Measurements from ENCODE around the gene SLC35G4. TPM values are rescaled to one million over a fixed set of nuclear protein-coding genes. Genes with fewer than 3 reads are reported as not detected.

The SLC35G4 gene
- total RNA-seq, 1 experiment from 2014 or later, result not detected

DNA sequence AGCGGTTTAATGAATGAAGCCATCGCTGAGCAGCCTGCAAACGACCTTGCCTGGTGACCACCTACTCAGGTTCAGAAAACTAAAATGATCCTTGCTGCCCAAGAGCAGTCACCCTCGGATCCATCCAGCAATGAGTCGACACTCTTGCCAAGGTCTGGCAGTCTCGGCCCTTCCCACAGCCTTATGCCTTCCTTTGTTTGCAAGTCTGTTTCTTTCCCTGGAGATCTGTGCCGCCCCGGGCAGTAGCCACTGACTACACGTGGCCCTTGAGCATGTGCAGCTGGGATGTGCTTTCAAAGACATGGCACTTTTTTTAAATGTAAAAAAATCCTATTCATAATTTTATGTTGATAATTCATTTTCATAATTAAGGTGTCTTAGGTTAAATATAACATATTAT, 37.2 kb upstream of the SLC35G4 start:
- Histone ChIP-seq H2BK20ac (ENCODE audit: low read depth, low read length, poor library complexity, severe bottlenecking) (no peak overlapping the region), H3K56ac (ENCODE audit: insufficient read length, low read depth, low read length) (no peak overlapping the region), H4K20me1 (ENCODE audit: control insufficient read depth, insufficient read depth, insufficient read length) (no peaks in the 10 kb centered on the region), H3K27ac (ENCODE audit: insufficient read length, low read depth, low read length) (no peak overlapping the region), H3K4me2 (ENCODE audit: insufficient read depth, insufficient read length, low read length) (no peak overlapping the region), H3K79me1 (ENCODE audit: insufficient read depth, low read depth, low read length, poor library complexity, severe bottlenecking) (no peaks in the 10 kb centered on the region), H2BK5ac (ENCODE audit: insufficient read length, low read length) (no peak overlapping the region), H2BK12ac (ENCODE audit: insufficient read length, low read depth, low read length) (no peak overlapping the region), H3K4ac (ENCODE audit: low read depth, low read length) (no peak overlapping the region), H3K9ac (ENCODE audit: extremely low read depth, insufficient read length, low read length) (no peak overlapping the region), H3K23ac (ENCODE audit: insufficient read length, low read depth, low read length) (no peak overlapping the region), H3K79me2 (ENCODE audit: insufficient read depth, low read length) (no peaks in the 10 kb centered on the region), H3K18ac (ENCODE audit: insufficient read length, low read depth, low read length) (no peak overlapping the region), H3K14ac (ENCODE audit: insufficient read depth, low read length) (no peak overlapping the region), H4K5ac (ENCODE audit: insufficient read length, low read depth, low read length) (no peak overlapping the region), H2BK15ac (ENCODE audit: low read depth, low read length) (no peak overlapping the region), H2BK120ac (ENCODE audit: low read depth, low read length, poor library complexity, severe bottlenecking) (no peak overlapping the region), H2AK5ac (ENCODE audit: insufficient read length, low read length) (no peak overlapping the region), H4K8ac (replicated peaks; ENCODE audit: insufficient read length, low read depth, low read length) (no peak overlapping the region), H3K4me1 (ENCODE audit: insufficient read depth, low read length) (no peaks in the 10 kb centered on the region), H2AFZ (ENCODE audit: low read length) (no peak overlapping the region), H3K9me3 (ENCODE audit: control insufficient read depth, low read depth, low read length) (no peaks in the 10 kb centered on the region), H3T11ph (ENCODE audit: low read length) (no peak overlapping the region), H4K91ac (ENCODE audit: insufficient read length, low read depth, low read length) (no peak overlapping the region), H3K27me3 (ENCODE audit: insufficient read depth, low read length) (no peaks in the 10 kb centered on the region), H3K23me2 (ENCODE audit: insufficient read length, low read depth, low read length, poor library complexity, severe bottlenecking) (no peaks in the 10 kb centered on the region)
- no peak overlapping the region for H3K4me3 Mint-ChIP-seq
- no CpG with 5 or more reads among the region's 9 CpGs for WGBS (ENCODE audit: extremely low coverage, insufficient read length, low lambda C conversion rate)
- peaks cover 4 to 5% of the 10 kb centered on the region in 2 experiments; a peak in 1 of 4 replicates for H3K4me1 Mint-ChIP-seq
- no peaks in the 10 kb centered on the region for H3K9me3 Mint-ChIP-seq
- TF ChIP-seq, protein P1, sequence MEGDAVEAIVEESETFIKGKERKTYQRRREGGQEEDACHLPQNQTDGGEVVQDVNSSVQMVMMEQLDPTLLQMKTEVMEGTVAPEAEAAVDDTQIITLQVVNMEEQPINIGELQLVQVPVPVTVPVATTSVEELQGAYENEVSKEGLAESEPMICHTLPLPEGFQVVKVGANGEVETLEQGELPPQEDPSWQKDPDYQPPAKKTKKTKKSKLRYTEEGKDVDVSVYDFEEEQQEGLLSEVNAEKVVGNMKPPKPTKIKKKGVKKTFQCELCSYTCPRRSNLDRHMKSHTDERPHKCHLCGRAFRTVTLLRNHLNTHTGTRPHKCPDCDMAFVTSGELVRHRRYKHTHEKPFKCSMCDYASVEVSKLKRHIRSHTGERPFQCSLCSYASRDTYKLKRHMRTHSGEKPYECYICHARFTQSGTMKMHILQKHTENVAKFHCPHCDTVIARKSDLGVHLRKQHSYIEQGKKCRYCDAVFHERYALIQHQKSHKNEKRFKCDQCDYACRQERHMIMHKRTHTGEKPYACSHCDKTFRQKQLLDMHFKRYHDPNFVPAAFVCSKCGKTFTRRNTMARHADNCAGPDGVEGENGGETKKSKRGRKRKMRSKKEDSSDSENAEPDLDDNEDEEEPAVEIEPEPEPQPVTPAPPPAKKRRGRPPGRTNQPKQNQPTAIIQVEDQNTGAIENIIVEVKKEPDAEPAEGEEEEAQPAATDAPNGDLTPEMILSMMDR (conservative IDR thresholded peaks at IDR 0.05), result no peak
- H3K27me3 Mint-ChIP-seq (ENCODE audit: low read depth), result no peaks in the 10 kb centered on the region; the same call in none of the 2 replicates
- DNase-seq, result no peak
- no peaks in the 10 kb centered on the region for H3K36me3 Mint-ChIP-seq (ENCODE audit: insufficient read depth in 1 of 3, low read depth in 3 of 3)
- no peak overlapping the region for H3K27ac Mint-ChIP-seq
